HG02884 (cell line): ENCODE results near the gene SUCNR1.
"Not testable (repeated sequence)": the region's sequence is repeated elsewhere in the genome, so short reads cannot be mapped to it uniquely, and the experiment has no call there.

Experiments
- ATAC-seq: cut with Tn5 transposase; IDR thresholded peaks from one replicate; pipeline ENCODE4 v1.9.1; 2021; ENCODE audit warnings: mild to moderate bottlenecking, moderate library complexity; ENCODE audit not compliant: unreplicated experiment

SUCNR1 gene

GRCh38 chr3:151900884-151901643, 27.6 kb downstream of the SUCNR1 start:
- no peak for ATAC-seq

- no peak for ATAC-seq
These were observed 28.3 kb downstream of the SUCNR1 start for GRCh38 chr3:151901644-151902285.

GRCh38 chr3:151903501-151903991, 30.1 kb downstream of the SUCNR1 start:
- no peak for ATAC-seq

GRCh38 chr3:151905647-151906046, 32.2 kb downstream of the SUCNR1 start:
- no peak for ATAC-seq

GRCh38 chr3:151906751-151907150, 33.3 kb downstream of the SUCNR1 start:
- no peak for ATAC-seq

GRCh38 chr3:151908399-151908798, 35.0 kb downstream of the SUCNR1 start:
- no peak for ATAC-seq

- ATAC-seq, result no peak
These were observed 36.4 kb downstream of the SUCNR1 start for GRCh38 chr3:151909681-151910405.

GRCh38 chr3:151911462-151911861, 38.0 kb downstream of the SUCNR1 start:
- no peak for ATAC-seq

- no peak for ATAC-seq
These were observed 38.6 kb downstream of the SUCNR1 start for GRCh38 chr3:151912028-151912427.

GRCh38 chr3:151916781-151917180, 43.3 kb downstream of the SUCNR1 start:
- ATAC-seq, result no peak

- ATAC-seq, result no peak
These were observed 45.0 kb downstream of the SUCNR1 start for GRCh38 chr3:151918253-151919029.

GRCh38 chr3:151919030-151919328, 45.5 kb downstream of the SUCNR1 start:
- no peak for ATAC-seq

- ATAC-seq, result no peak
These were observed 46.0 kb downstream of the SUCNR1 start for GRCh38 chr3:151919446-151919845.

- no peak for ATAC-seq
These were observed 50.5 kb downstream of the SUCNR1 start for GRCh38 chr3:151923901-151924300.

GRCh38 chr3:151924753-151925152, 51.3 kb downstream of the SUCNR1 start:
- ATAC-seq, result no peak

GRCh38 chr3:151925419-151925818, 52.0 kb downstream of the SUCNR1 start:
- no peak for ATAC-seq

GRCh38 chr3:151925876-151926275, 52.4 kb downstream of the SUCNR1 start:
- ATAC-seq, result no peak

GRCh38 chr3:151926956-151927355, 53.5 kb downstream of the SUCNR1 start:
- no peak for ATAC-seq

- ATAC-seq, result not testable (repeated sequence)
These were observed 54.6 kb downstream of the SUCNR1 start for GRCh38 chr3:151927915-151928525.

- no peak for ATAC-seq
These were observed 57.7 kb downstream of the SUCNR1 start for GRCh38 chr3:151931171-151931570.
